ENCODE results near the gene NKX6-2. TPM values are rescaled to one million over a fixed set of nuclear protein-coding genes. Genes with fewer than 3 reads are reported as not detected.

Gene NKX6-2
- total and polyA plus RNA-seq, 10 of the 15 experiments (the other 5 are each of a cell fraction or from before 2014, with no cell fraction given), result 0.45 to 1.8 TPM; not detected in 8

- TF ChIP-seq TBL1XR1 (IDR thresholded peaks at IDR 0.05; ENCODE audit: low read depth, low read length), result no peak
Measured at GRCh38 chr10:132745511-132745910, 40.4 kb downstream of the NKX6-2 start (continued).

- no peaks in the 10 kb centered on the region for H4K20me1 ChIP-seq (ENCODE audit: control insufficient read depth, insufficient read depth)
- intact Hi-C loops (cut with micrococcal nuclease; ENCODE audit: unreplicated experiment) (no loop called here), in situ Hi-C loops (cut with MboI) (no loop called here)
- BruUV-seq (replicated peaks), result no TSS peak
- CTCF ChIA-PET, result no interaction called here
- DNase-seq (ENCODE audit: low read depth, low spot score), result no peak
- no peaks in the 10 kb centered on the region for H3K9me3 ChIP-seq (replicated peaks; ENCODE audit: control insufficient read depth, insufficient read depth, low read length)
- H3K4me2 ChIP-seq (ENCODE audit: control insufficient read depth, insufficient read depth), result no peak overlapping the region
- H3K27ac ChIP-seq (ENCODE audit: control insufficient read depth, insufficient read depth), result no peak overlapping the region
- no peak overlapping the region for H3K9ac ChIP-seq (ENCODE audit: control insufficient read depth, insufficient read depth, low read length)
- H3K79me2 ChIP-seq (ENCODE audit: control insufficient read depth, insufficient read depth, low read length), result no peaks in the 10 kb centered on the region
- POLR2A ChIA-PET, result no interaction called here
- TF ChIP-seq PBX3 (IDR thresholded peaks at IDR 0.05; ENCODE audit: insufficient replicate concordance, low read depth, low read length) (no peak), WRNIP1 (IDR thresholded peaks at IDR 0.05; ENCODE audit: borderline replicate concordance, low read depth, low read length) (no peak), HDAC6 (IDR thresholded peaks at IDR 0.05; ENCODE audit: unreplicated experiment) (no peak), ZNF687 (IDR thresholded peaks at IDR 0.05) (no peak), ZNF622 (IDR thresholded peaks at IDR 0.05) (no peak), NFYB (IDR thresholded peaks at IDR 0.05; ENCODE audit: insufficient read depth, low read depth, low read length) (no peak), KAT2A (conservative IDR thresholded peaks at IDR 0.05; ENCODE audit: control insufficient read depth, low read depth, low read length) (no peak), NR2C1 (IDR thresholded peaks at IDR 0.05) (no peak), DPF2 (IDR thresholded peaks at IDR 0.05) (no peak), JUNB (IDR thresholded peaks at IDR 0.05) (no peak), PAX8 (IDR thresholded peaks at IDR 0.05) (no peak), SREBF1 (IDR thresholded peaks at IDR 0.05; ENCODE audit: low read length) (no peak), KLF5 (IDR thresholded peaks at IDR 0.05; ENCODE audit: partially characterized antibody) (no peak), IKZF2 (IDR thresholded peaks at IDR 0.05) (no peak), CHD1 (IDR thresholded peaks at IDR 0.05; ENCODE audit: low read depth, low read length) (no peak), BHLHE40 (IDR thresholded peaks at IDR 0.05; ENCODE audit: borderline replicate concordance in 1 of 2, low read depth in 2 of 2, low read length in 1 of 2) (no peak), CHD2 (IDR thresholded peaks at IDR 0.05; ENCODE audit: borderline replicate concordance, low read depth, low read length) (no peak)
- no peak overlapping the region for H2AFZ ChIP-seq (ENCODE audit: control insufficient read depth, low read depth, low read length)
- SMC1A ChIA-PET (ENCODE audit: uncharacterized antibody, unreplicated experiment), result no interaction called here
- H3K27me3 ChIP-seq (replicated peaks in 1 of 2; ENCODE audit: control insufficient read depth in 2 of 2, insufficient read depth in 2 of 2, low read length in 1 of 2), result no peaks in the 10 kb centered on the region
- FAIRE-seq, result no peak
- RAD21 ChIA-PET (ENCODE audit: unreplicated experiment), result no interaction called here
- ATAC-seq, result no peak
- H3K4me1 ChIP-seq (ENCODE audit: control insufficient read depth, insufficient read depth, low read length), result no peaks in the 10 kb centered on the region
- 80% methylated on average over 19 of the region's 19 CpGs for WGBS (ENCODE audit: insufficient coverage, insufficient replicate concordance, low lambda C conversion rate, missing lambda C conversion rate)
- peaks cover 0 to 2% of the 10 kb centered on the region in 2 experiments; a peak in 2 of 4 replicates for H3K36me3 ChIP-seq (ENCODE audit: control insufficient read depth in 2 of 2, insufficient read depth in 2 of 2, low read length in 1 of 2)
- H3K4me3 ChIP-seq, result no peak overlapping the region
Measured at GRCh38 chr10:132744839-132745238, 41.1 kb downstream of the NKX6-2 start.

Data from GM12878 (cell line).